ENCODE results near the gene DIAPH2. TPM values are rescaled to one million over a fixed set of nuclear protein-coding genes. Genes with fewer than 3 reads are reported as not detected.

The DIAPH2 gene
- total RNA-seq, 4 donors from 2014 or later, result 39.5 to 61.0 (median 56.5) TPM

DNA sequence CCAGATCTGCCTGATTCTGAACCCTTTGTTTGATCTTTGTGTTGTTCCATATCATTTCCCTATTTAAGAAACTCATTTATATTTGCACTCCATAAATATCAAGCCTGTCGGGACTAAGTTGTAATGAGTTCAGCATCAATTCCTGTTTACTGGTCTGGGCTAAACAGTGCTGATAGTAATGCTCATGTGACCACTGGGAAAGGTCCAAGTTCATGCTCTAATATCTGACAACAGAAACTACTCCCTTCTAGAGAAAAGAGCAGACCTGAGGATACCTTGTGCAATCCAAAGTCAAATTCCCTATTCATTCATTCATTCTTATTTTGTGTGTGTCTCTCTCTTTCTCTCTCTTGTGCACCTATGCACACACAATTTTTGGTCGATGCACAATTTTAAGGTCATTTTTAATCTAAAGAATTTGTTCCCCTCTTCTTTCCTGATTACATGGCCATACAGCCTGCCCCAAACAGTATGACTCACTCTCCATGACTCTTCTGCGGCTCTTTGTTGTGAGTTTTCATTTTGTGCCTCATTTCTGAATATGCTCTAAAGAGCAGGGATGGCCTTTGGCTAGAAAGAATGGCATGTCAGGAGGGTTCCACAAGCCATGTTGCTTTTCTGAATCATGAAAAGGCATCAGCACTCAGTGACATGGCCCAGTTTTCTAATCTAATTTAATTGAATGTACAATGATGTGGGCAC lies 863.4 kb downstream of the DIAPH2 start:
- H3K4me1 ChIP-seq, result no peaks in the 10 kb centered on the region
- intact Hi-C loops (cut with DNase I; ENCODE audit: low total_unique reads) (no loop called here), in situ Hi-C loops (cut with MboI; ENCODE audit: low pct_ligation_motif_present in 1 of 4, low pct_unique_long_range_greater_than_20kb in 1 of 4, low sequenced_read_pairs in 3 of 4) (no loop called here)
- no peaks in the 10 kb centered on the region for H3K27me3 ChIP-seq
- DNase-seq, result no peak
- no peaks in the 10 kb centered on the region for H3K36me3 ChIP-seq
- no peaks in the 10 kb centered on the region for H3K9me3 ChIP-seq
- 74 to 86% methylated on average over 1 to 3 of the region's 3 CpGs for WGBS, 2 donors (ENCODE audit: low coverage in 1 of 2)
- no peak overlapping the region for H3K4me3 ChIP-seq
- no peak overlapping the region for H3K27ac ChIP-seq
- TF ChIP-seq EP300 (IDR thresholded peaks at IDR 0.05; ENCODE audit: low read depth) (no peak), POLR2AphosphoS5 (IDR thresholded peaks at IDR 0.05) (no peak), CTCF (IDR thresholded peaks at IDR 0.05) (no peak), POLR2A (IDR thresholded peaks at IDR 0.05) (no peak)

DNA sequence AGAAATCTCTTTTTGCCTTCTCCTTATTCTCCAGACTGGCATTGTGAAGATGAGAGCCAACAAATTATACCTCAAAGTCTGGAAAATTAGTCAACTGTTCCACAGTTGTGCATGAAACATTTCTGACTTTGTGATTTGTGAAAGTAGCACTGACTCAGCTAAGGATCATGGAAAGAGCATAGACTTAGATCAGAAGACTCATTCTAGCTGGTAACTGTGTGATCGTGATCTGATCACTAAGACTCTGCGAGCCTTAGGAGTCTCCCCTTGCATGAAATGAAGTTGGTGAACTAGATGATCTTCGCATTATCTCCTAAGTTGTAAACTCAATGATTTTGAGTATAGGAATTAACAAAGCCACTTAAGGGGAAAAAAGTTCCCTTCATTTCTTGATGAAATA lies 867.2 kb downstream of the DIAPH2 start:
- TF ChIP-seq CTCF (IDR thresholded peaks at IDR 0.05) (no peak), POLR2A (IDR thresholded peaks at IDR 0.05) (no peak), EP300 (IDR thresholded peaks at IDR 0.05; ENCODE audit: low read depth) (no peak), POLR2AphosphoS5 (IDR thresholded peaks at IDR 0.05) (no peak)
- WGBS, 2 donors (ENCODE audit: low coverage in 1 of 2), result 91% methylated on average over 3 of the region's 3 CpGs; no CpG with 5 or more reads in 1 of the 2 donors
- Histone ChIP-seq H3K4me3 (no peak overlapping the region), H3K27me3 (no peaks in the 10 kb centered on the region), H3K9me3 (no peaks in the 10 kb centered on the region), H3K27ac (no peak overlapping the region), H3K4me1 (no peaks in the 10 kb centered on the region), H3K36me3 (no peaks in the 10 kb centered on the region)
- intact Hi-C loops (cut with DNase I; ENCODE audit: low total_unique reads) (no loop called here), in situ Hi-C loops (cut with MboI; ENCODE audit: low pct_ligation_motif_present in 1 of 4, low pct_unique_long_range_greater_than_20kb in 1 of 4, low sequenced_read_pairs in 3 of 4) (no loop called here)
- DNase-seq, result no peak

DNA sequence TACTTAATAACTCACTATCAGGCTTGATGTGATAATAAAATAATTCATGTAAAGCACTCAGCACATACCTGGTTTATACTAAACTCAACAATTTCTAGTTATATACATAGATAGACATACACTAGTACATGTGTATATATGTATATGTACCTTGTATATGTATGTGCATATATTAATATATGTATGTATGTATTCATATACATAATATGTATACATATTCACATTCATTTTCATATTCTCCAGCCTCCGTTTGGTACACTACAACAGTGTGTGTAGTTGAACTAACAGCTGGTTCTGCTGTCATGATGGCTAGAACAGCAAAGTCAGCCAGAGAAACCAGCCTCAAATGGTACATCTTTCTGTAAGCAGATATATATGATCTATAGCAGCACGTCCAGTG lies 869.2 kb downstream of the DIAPH2 start:
- no peak for TF ChIP-seq CTCF (IDR thresholded peaks at IDR 0.05)
- no peak for TF ChIP-seq EP300 (IDR thresholded peaks at IDR 0.05; ENCODE audit: low read depth)
- TF ChIP-seq POLR2AphosphoS5 (IDR thresholded peaks at IDR 0.05), result no peak
- TF ChIP-seq POLR2A (IDR thresholded peaks at IDR 0.05), result no peak
- no peak overlapping the region for H3K27ac ChIP-seq
- 82 to 100% methylated on average over 1 to 2 of the region's 2 CpGs for WGBS, 2 donors (ENCODE audit: low coverage in 1 of 2)

GRCh38 chrX:97556359-97556758 lies 871.7 kb downstream of the DIAPH2 start:
- TF ChIP-seq EP300 (IDR thresholded peaks at IDR 0.05; ENCODE audit: low read depth) (no peak), CTCF (IDR thresholded peaks at IDR 0.05) (no peak), POLR2AphosphoS5 (IDR thresholded peaks at IDR 0.05) (no peak), POLR2A (IDR thresholded peaks at IDR 0.05) (no peak)
- Histone ChIP-seq H3K27me3 (no peaks in the 10 kb centered on the region), H3K27ac (no peak overlapping the region), H3K4me1 (no peaks in the 10 kb centered on the region), H3K36me3 (no peaks in the 10 kb centered on the region), H3K9me3 (no peaks in the 10 kb centered on the region), H3K4me3 (no peak overlapping the region)
- intact Hi-C loops (cut with DNase I; ENCODE audit: low total_unique reads), result no loop called here
- in situ Hi-C loops (cut with MboI; ENCODE audit: low pct_ligation_motif_present in 1 of 4, low pct_unique_long_range_greater_than_20kb in 1 of 4, low sequenced_read_pairs in 3 of 4), result no loop called here
- 70 to 100% methylated on average over 2 to 3 of the region's 3 CpGs for WGBS, 2 donors (ENCODE audit: low coverage in 1 of 2)
- DNase-seq, result no peak

More for the DNA sequence above, 869.2 kb downstream of the DIAPH2 start:
- Histone ChIP-seq H3K27me3 (no peaks in the 10 kb centered on the region), H3K4me1 (no peaks in the 10 kb centered on the region), H3K9me3 (no peaks in the 10 kb centered on the region), H3K4me3 (no peak overlapping the region), H3K36me3 (no peaks in the 10 kb centered on the region)
- intact Hi-C loops (cut with DNase I; ENCODE audit: low total_unique reads) (no loop called here), in situ Hi-C loops (cut with MboI; ENCODE audit: low pct_ligation_motif_present in 1 of 4, low pct_unique_long_range_greater_than_20kb in 1 of 4, low sequenced_read_pairs in 3 of 4) (no loop called here)
- DNase-seq, result no peak
